ENCODE results near the gene VASN.
"Not testable (repeated sequence)": the region's sequence is repeated elsewhere in the genome, so short reads cannot be mapped to it uniquely, and the experiment has no call there.

VASN gene

DNA sequence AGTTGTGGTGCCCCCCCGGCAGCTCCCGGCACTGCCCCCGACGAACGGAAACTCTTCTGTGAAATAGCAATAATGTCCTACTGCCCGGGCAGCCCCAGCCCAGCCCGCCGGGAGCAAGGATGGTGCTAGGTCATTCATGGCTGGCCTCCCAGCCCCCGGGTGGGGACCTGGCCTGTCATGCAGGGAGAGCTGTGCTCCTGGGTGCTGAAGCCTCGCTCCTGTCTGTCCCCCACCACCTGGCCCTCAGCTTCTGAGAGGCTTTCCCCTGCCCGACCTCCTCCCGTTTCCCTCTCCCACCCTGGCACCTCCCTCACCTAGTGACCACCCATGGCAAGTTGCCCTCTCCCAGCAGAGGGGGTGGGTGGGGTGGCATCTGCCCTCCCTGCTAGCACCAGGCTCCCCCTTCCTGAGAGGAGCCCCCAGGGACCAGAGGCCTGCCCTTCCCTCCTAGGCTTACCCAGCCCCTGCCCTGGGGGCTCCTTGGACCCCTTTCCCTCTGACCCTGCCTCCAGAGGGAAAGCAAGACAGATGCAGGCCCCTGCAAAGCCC lies 34.0 kb upstream of the VASN start:
- no peak for DNase-seq

DNA sequence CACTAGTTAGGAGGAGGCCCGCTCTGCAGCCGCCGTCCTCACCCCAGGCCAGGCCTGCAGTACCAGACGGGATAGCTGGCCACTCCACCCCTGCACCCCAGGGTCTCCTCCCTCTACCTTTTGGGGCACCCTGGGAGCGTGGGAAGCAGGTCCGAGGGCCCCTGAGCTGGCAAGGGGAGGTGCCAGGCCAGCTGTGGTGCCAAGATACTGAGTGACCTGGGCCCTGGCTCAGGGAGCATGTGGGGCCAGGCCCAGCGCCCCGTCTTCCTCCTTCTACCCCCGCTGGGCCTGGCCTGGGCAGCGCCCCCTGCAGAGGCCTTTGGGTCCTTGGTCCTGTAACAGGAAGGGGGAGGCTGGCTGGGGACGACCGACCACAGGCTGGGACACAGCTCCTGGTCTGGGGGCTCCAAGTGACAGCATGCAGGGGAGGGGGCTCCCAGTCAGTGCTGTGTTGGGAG lies 33.5 kb upstream of the VASN start:
- DNase-seq, result no peak

DNA sequence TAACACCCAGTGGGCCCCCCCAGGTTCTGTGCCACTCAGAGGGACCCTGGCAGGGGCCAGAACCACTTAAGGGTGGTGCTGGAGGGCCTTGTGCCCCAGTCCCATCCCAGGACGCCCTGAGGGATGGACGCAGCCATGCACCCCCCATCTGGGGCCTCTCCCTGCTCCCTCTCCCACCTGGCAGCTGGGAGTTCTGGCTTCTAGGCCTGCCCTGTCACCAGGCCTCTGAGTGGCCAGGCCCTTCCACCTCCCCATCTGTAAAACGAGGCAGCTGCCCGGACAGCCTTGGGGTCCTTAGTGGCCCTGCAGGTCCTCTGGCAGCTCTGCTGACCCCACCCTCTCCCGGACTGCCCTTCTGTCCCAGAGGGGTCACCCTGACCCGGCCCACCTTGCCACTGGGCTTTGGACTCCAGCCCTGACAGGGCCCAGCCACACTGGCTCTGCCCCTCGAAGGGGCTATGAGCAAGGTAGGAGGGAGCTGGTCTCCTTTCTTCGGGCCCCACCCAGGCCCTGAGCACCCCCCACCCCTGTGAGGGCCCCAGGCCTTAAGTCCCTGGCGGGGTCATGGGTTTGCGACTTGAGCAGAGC lies 32.8 kb upstream of the VASN start:
- DNase-seq, result no peak

DNA sequence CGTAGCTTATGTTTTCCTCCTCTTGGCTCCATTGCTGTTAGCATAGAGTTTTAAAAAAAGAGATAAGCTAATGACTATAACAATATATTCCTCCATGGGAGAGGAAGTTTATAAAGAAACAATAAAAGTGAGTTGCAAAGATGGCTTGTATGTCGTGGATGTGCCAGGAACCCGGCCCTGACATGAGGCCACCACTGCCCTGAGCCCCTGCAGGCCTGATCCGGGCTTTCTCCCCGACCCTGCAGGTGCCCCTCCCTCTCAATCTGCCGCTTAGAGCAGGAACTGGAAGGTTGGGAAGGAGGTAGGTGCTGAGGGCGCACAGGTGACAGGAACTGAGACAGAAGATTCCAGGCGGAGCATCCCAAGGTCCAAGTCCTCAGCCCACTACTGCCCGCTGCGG lies 32.2 kb upstream of the VASN start:
- DNase-seq, result no peak

DNA sequence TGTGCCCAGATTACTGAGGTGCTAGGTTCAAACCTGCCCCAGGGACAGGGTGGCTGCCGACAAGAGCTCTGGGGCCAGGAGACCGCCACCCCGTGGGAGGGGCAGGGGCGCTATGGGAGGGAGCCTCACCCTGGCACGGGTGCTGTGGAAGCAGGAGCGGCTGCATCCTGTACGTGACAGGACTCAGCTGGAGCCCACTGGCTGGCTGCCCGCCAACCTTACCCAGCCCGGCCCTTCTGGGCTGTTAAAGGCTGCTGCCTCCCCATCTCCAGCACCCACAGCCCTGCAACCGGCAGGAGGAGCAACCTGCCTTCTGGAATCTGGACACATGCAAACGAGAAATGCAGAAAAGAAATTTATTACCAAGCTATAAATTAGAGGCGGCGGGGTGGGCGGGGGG lies 31.7 kb upstream of the VASN start:
- DNase-seq, result no peak

DNA sequence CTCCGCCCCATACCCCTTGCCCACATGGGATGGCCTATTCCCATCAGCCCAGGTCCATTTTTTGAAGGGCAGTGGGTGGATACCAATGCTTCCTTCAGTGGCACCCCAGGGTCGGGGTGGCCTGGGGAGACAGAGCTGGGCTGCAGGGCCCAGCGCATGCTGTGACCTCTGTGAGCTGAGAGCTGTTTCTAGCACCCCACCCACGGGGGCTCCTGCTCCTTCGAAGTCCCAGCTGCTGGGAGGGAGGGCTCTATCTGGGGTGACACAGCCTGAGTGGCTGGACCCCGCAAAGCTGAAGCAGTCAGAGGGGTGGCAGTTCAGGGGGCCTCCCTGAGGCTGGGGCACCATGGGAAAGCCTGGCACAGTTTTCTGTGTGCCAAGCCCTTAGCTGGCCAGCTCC lies 31.2 kb upstream of the VASN start:
- DNase-seq, result no peak

DNA sequence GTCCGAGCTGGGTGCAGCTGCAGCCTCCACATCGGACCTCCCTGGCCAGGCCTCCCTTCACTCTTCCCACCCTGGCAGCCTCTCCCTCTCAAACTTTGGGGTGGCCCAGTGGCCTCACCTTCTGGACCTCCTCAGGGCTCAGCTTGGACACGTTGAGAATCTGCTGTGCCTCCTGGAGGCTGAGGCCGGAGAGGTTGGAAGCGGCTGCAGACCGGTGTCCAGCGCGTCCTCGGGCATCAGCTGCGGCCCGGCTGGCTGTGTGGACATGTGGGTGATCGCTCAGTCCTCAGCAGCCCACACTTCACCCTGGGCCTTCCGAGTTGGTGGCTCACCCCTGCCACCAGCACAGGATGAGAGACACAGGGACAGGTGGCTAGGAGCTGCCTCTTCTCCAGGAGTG lies 30.4 kb upstream of the VASN start:
- no peak for DNase-seq

DNA sequence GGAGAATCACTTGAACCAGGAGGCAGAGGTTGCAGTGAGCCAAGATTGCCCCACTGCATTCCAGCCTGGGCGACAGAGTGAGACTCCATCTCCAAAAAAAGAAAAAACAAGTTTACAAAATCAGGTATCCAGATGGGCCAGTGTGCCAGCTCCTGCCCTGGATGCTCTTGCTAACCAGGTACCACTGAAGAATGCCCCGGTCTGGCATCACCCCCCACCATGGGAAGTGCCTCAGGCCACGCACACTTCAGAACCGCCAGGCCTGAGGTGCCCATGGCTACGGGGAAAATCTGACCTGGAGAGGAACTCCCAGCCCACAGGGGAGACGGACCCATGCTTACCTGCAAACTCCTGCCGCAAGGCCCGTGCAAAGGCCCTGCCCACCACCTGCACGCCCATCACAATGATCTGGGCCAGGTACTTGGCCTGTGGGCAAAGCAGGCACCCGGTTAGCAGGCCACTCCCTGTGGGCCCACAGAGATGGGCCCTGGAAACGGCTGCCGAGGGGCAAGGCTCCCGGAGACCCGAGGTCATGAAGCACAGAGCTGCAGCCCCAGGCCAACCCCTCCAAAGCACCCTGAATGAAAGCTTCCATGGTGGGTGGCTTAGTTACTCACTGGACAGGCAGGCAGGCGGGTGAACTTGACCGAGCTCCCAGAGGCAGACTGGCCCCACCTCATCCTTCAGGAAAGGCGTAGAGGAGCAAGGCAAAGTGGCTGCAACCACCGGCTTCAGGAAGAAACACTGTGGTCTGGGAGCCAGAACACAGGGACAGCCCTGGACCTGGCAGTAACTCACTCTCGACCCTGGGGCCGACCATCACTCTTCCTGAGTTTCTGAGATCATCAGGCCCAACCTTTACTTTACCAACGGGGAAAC lies 28.5 kb upstream of the VASN start:
- no peak for DNase-seq

DNA sequence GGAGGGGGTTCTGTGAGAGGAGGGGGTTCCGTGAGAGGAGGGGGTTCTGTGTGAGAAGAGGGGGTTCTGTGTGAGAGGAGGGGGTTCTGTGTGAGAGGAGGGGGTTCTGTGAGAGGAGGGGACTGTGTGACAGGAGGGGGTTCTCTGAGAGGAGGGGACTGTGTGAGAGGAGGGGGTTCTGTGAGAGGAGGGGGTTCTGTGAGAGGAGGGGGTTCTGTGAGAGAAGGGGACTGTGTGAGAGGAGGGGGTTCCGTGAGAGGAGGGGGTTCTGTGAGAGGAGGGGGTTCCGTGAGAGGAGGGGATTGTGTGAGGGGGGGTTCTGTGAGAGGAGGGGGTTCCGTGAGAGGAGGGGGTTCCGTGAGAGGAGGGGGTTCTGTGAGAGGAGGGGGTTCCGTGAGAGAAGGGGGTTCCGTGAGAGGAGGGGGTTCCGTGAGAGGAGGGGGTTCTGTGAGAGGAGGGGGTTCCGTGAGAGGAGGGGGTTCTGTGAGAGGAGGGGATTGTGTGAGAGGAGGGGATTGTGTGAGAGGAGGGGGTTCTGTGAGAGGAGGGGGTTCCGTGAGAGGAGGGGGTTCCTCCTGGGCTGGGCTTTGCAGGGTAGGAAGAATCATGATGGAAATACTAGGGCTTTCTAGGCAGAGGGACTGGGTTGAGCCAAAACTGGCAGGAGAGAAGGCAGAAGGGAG lies 27.2 kb upstream of the VASN start:
- DNase-seq, result not testable (repeated sequence)

DNA sequence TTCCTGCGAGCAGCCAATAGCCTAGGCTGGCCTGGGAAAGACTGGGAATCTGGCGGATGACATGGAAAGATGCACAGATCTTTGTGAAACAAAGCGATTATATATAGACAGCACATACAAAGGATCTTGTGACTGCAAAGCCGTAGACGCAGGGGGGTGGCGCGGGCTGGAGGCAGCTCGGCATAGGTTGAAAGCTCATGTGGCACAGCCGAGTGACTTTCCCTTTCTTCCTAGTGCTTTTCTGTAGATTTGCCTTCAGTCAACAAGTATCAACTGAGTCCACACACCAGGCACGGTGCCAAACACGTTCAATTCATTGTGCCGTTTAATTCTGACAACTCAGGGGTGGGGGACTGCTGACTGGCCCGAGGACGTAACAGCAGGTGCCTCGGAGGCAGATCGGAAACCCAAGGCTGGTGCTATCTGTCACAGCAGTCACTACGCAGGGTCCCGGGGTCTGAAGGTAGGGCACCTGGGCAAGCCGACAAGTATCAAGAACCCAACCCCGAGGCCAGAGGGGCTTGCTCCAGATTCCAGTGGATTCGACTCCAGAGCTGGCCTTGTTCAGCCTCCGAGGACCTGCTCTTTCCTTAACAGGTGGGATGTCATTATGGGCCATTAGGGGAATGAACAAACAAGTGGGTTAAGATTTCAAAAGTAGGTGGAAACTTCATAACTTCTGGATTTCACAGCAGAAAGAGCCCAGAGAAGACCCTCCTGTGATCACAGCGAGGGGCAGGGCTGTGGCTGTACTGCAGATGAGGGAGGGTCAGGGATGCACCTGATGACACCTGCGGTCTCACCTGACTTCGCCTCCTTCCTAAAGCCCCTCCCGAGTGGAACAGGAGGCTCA lies 26.4 kb upstream of the VASN start:
- peak; percentile 61 for DNase-seq

DNA sequence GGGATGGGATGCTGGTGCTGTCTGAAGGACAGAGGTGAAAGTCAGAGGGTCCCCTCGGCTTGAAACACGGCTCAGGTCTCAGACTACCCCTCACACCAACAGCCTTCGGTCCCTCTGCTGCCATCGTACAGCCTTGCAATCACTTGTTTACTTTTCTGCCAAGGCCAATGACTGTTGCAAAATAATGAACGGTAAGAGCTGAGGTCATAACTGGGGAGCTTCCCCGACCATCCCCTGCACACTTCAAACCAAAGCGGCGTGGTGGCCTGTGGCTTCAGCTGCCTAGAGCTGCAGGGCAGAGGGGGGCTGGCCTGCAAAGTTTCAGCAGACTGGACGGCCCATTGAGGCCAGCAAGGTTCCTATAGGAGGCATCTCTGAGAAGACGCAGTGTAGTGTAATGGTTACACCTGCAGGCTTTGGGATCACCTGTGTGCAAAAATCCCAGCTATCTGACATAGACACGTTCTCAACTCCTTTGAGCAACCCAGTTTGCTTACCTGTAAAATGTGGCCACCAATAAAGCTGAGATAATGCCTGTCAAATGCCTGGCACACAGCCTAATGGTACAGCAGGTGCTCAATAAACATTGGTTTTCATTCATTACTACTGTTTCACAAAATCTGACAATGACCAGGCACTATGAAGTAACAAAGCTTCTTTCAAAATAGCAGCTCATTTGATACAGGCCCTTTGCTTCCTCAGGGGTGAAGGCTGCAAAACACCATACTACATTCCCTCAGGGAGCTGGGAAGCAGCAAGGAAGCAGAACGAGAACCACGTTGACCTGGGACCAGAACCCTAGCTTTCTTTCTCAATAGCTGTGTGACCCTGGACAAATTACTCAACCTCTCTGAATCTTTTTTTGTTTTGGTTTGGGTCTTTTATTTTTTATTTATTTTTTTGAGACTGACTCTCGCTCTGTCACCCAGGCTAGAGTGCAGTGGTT lies 25.5 kb upstream of the VASN start:
- peak; percentile 59 for DNase-seq

DNA sequence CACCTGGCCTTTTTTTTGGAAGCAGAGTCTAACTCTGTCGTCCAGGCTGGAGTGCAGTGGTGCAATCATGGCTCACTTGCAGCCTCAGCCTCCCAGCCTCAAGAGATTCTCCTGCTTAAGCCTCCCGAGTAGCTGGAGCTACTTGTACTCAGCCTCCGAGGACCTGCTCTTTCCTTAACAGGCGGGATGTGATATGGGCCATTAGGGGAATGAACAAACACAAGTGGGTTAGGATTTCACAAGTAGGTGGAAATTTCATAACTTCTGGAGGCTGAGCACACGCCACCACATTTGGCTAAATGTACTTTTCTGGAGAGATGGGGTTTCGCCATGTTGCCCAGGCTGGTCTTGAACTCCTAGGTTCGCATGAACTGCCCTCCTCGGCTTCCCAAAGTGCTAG lies 24.6 kb upstream of the VASN start:
- DNase-seq, result no peak

DNA sequence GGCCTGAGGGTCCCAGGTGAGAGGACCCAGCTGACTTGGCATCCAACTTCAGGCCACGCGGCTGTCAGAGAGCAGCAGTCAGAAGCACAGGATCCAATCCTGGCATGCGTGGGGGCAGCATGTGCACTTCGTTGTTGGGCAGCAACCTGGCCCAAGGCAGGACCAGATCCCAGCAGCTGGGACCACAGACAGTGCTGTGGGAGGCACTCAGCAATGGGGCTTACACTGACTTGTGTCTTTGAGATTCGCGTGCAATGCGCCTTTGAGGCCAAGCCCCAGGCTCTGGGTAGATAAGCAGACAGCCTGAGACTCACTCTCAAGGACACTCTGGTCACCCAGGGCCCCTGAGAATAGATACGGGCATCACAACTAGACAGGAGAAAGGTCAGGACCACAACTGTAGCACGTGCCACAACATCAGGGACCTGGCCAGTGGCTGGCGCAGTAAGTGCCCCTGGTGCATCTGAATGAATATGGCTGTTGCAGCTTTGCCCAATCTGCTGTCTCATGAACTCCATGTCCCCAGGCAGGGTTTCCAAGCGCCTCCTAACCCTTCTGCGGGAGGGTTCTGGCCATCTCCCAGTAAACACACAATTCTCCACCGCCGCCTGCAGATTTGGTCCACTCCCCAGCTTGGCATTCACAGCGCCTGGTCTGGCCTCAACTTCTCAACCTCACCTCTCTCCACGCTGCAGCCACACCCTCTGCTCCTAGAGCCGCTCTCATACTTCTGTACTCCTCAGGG lies 23.7 kb upstream of the VASN start:
- no peak for DNase-seq

DNA sequence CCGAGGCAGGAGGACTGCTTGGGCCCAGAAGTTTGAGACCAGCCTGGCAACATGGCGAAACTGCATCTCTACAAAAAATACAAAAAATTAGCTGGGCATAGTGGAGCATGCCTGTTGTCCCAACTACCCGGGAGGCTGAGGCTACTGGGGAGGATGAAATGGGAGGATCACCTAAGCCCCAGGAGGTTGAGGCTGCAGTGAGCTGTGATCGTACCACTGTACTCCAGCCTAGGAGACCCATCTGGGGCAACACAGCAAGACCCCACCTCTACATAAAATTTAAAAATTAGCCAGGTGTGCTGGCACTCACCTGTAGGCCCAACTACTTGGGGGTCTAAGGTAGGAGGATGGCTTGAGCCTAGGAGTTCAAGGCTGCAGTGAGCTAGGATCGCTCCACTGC lies 22.3 kb upstream of the VASN start:
- no peak for DNase-seq

DNA sequence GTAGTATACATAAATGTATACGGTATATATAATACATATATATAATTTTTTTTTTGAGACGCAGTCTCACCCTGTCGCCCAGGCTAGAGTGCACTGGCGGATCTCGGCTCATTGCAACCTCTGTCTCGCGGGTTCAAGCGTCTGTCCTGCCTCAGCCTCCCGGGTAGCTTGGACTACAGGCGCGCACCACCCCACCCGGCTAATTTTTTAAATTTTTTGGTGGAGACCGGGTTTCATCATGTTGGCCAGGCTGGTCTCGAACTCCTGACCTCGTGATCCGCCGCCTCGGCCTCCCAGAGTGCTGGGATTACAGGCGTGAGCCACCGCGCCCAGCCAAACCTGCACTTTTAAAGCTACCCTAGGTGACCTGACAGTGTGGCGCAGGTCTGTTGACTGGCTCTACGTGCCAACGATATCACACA lies 21.3 kb upstream of the VASN start:
- no peak for DNase-seq

DNA sequence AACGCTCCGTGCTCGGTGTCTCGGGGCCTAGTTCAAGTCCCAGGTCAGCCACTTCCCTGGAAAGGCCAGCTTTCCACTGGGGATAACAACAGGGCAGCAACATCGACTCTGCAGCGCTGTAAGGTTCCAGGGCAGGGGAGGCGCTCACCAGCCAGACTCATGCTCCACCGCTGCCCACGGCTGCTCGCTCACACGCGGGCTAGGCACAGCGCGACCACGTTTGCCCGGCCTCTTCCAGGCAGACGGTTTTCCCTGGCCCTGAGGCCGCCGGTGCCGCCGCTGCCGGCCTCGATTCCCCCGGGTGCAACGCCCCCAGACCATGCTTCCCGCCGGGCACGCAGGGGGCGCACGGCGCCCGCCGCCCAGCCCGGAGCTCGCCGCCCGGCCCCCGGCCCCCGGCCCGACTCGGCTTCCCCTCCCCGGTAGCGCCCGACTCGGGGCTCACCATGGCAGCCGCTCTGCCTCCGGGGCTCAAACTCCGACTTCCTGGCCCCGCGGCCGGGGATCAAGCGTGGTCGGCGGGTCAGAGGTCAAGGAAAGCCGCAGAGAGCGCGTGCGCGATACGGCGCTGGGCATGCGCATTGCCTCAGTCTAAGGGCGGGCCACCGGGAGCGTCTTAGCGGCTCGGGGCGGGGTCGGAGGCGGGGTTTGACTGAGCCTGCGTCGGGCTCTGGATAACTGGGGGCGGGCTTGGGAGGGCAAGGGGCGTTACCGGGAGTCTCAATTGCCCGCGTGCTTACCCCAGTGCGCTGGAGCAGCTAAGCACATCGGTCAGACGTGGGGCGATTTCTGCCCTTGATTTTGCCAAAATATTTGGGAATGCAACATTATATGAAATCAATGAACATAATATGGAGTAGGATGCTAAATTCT lies 20.6 kb upstream of the VASN start, which contains the start of gene PAM16:
PAM16 (minus strand) TSS at position 535 of the 873 bp plus-strand sequence; CDS start at position 448, 87 bp downstream.
- DNase-seq, result peak; percentile 84

DNA sequence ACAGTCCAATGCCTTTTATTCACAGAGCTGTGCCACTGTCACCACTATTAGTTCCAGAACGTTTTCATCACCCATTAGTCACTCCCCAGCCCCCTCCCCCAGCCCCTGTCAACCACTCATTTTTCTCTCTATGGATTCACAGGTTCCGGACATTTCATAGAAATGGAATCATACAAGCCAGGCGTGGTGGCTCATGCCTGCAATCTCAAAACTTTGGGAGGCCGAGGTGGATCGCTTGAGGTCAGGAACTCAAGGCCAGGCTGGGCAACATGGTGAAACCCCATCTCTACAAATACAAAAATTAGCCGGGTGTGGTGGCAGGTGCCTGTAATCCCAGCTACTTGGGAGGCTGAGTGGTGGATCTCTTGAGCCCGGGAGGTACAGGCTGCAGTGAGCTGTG lies 19.8 kb upstream of the VASN start:
- DNase-seq, result no peak

DNA sequence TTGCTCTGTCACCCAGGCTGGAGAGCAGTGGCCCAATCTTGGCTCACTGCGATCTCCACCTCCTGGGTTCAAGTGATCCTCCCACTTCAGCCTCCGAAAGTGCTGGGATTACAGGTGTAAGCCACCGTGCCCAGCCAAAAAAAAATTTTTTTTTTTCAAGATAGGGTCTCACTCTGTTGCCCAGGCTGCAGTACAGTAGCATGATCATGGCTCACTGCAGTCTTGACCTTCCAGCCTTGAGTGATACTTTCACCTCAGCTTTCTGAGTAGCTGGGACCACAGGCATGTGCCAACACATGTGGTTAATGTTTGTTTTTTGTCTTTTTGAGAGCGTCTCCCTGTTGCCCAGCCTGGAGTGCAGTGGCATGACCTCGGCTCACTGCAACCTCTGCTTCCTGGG lies 18.8 kb upstream of the VASN start:
- DNase-seq, result no peak

DNA sequence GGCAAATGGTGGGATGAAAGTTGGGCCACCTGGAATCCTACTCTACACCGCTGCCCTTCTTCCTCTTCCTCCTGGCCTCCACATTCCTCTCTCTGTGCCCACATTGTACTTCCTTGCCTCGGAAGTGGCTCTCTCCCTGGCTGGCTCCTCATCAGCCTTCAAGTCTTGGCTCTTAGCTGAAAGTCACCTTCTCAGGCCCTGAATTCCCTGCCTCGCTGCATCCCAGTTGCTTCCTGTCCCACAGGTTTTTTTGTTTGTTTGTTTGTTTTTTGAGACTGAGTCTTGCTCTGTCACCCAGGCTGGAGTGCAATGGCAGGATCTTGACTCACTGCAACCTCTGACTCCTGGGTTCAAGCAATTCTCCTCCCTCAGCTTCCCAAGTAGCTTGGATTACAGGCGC lies 18.0 kb upstream of the VASN start:
- no peak for DNase-seq

Data from NCI-H2029 treated with DMSO at 0.1 percent for 48 hours (cell line).